Panc1 (cell line): ENCODE data around the gene RNF212. TPM values are rescaled to one million over a fixed set of nuclear protein-coding genes. Genes with fewer than 3 reads are reported as not detected.

Experiments
- ATAC-seq: fragments of 200-7000 bp; cut with Tn5 transposase; 2 replicates; pipeline ENCODE4 v1.9.1; 2020; ENCODE audit warnings: mild to moderate bottlenecking, moderate library complexity
- BruUV-seq: library from RNA; stranded (reverse); fragments of 400-500 nt; replicated peaks from 2 replicates; lab custom pipeline; 2021; lab: Mats Ljungman, UMichigan
- CTCF ChIA-PET: fragments of 300-600 bp; sonication (Branson Sonifier 250); formaldehyde crosslinking; loops from one replicate; lab custom pipeline; 2022; ENCODE audit warnings: antibody characterized with exemption; lab: Charles Lee
- POLR2A ChIA-PET: fragments of 300-600 bp; sonication (Branson Sonifier 250); formaldehyde crosslinking; loops from one replicate; lab custom pipeline; 2022; ENCODE audit warnings: antibody characterized with exemption; lab: Charles Lee
- DNase-seq: peaks from one replicate; pipeline ENCODE4 v3.0.0-alpha.2; 2010; ENCODE audit warnings: low read depth, low spot score
- H3K27ac ChIP-seq: 2 replicates; pipeline ENCODE4 v1.5.1; 2011; ENCODE audit warnings: mild to moderate bottlenecking, low read length, inconsistent platforms
- H3K27me3 ChIP-seq: fragments of 200-500 bp; sonication (Bioruptor generic); 2 replicates; pipeline ENCODE4 v1.6.0; 2014; ENCODE audit warnings: low read length, inconsistent platforms; ENCODE audit not compliant: control insufficient read depth, insufficient read depth
- H3K36me3 ChIP-seq: fragments of 200-500 bp; sonication (Bioruptor generic); 2 replicates; pipeline ENCODE4 v1.5.1; 2014; ENCODE audit warnings: inconsistent platforms, mild to moderate bottlenecking, low read length, moderate library complexity; ENCODE audit not compliant: control insufficient read depth, insufficient read depth
- H3K4me1 ChIP-seq: 2 replicates; pipeline ENCODE4 v1.5.1; 2011; ENCODE audit warnings: inconsistent platforms, mild to moderate bottlenecking, low read length, moderate library complexity; ENCODE audit not compliant: control insufficient read depth, insufficient read depth
- H3K4me3 ChIP-seq, 2 experiments: 2 replicates each; pipeline ENCODE4 v1.5.1; 2011 to 2012; ENCODE audit warnings: low read depth in 2 of 2, low read length in 2 of 2, mild to moderate bottlenecking in 2 of 2, inconsistent platforms in 1 of 2, moderate library complexity in 1 of 2
- H3K9me3 ChIP-seq: fragments of 200-500 bp; sonication (Bioruptor generic); 2 replicates; pipeline ENCODE4 v1.5.1; 2014; ENCODE audit warnings: low read depth, mild to moderate bottlenecking, inconsistent platforms, low read length, moderate library complexity; ENCODE audit not compliant: control insufficient read depth, insufficient read depth
- CTCF ChIP-seq: fragments of 450-650 bp; IDR thresholded peaks from 2 replicates; pipeline ENCODE4 v1.5.1; 2017; ENCODE audit warnings: mild to moderate bottlenecking
- POLR2AphosphoS5 ChIP-seq: IDR thresholded peaks from 2 replicates; pipeline ENCODE4 v1.6.1; 2012; ENCODE audit warnings: mild to moderate bottlenecking, low read depth, low read length, moderate library complexity
- REST ChIP-seq, 2 experiments: IDR thresholded peaks; 2 replicates each; pipeline ENCODE4 v1.6.1; 2011 to 2012; ENCODE audit warnings: low read depth in 2 of 2, control low read depth in 1 of 2, low read length in 1 of 2, mild to moderate bottlenecking in 1 of 2, moderate library complexity in 1 of 2; ENCODE audit not compliant: insufficient read depth in 1 of 2
- SIN3A ChIP-seq: IDR thresholded peaks from 2 replicates; pipeline ENCODE4 v1.6.1; 2012; ENCODE audit warnings: low read depth, mild to moderate bottlenecking, low read length, moderate library complexity, borderline replicate concordance; ENCODE audit not compliant: insufficient read depth
- TCF7L2 ChIP-seq: IDR thresholded peaks from 2 replicates; pipeline ENCODE4 v1.6.1; 2011; ENCODE audit warnings: mild to moderate bottlenecking, low read depth, low read length, inconsistent platforms
- in situ Hi-C: cut with HindIII; loops from 2 replicates; pipeline ENCODE4 v1.10.0; 2016; ENCODE audit warnings: low sequenced_read_pairs, low pct_unique_long_range_greater_than_20kb
- intact Hi-C: fragments of 100-400 bp; cut with micrococcal nuclease; formaldehyde crosslinking; loops from one replicate; pipeline ENCODE4 v1.10.0; 2022; ENCODE audit not compliant: unreplicated experiment
- total RNA-seq: library from RNA; stranded (reverse); gene quantifications from one replicate; pipeline ENCODE4 v1.2.1, GENCODE V29; 2021; ENCODE audit not compliant: unreplicated experiment

RNF212 gene
- total RNA-seq, 1 experiment from 2014 or later = not detected

GRCh38 chr4:1061760-1062159 lies 51.6 kb downstream of the RNF212 start:
- H3K27me3 ChIP-seq = no peaks in the 10 kb centered on the region
- intact Hi-C loops (no loop called here), in situ Hi-C loops (no loop called here)
- ATAC-seq = no peak
- no peaks in the 10 kb centered on the region for H3K9me3 ChIP-seq
- ChIA-PET POLR2A (no interaction called here), CTCF (no interaction called here)
- BruUV-seq = no TSS peak
- no peak overlapping the region for H3K4me3 ChIP-seq
- DNase-seq = no peak
- TF ChIP-seq SIN3A (no peak), POLR2AphosphoS5 (no peak), REST (IDR thresholded peaks at IDR 0.05; ENCODE audit: insufficient read depth in 1 of 2, low read depth in 2 of 2, low read length in 1 of 2) (no peak), CTCF (no peak), TCF7L2 (no peak)
- H3K36me3 ChIP-seq = no peaks in the 10 kb centered on the region
- H3K27ac ChIP-seq = no peak overlapping the region
- no peaks in the 10 kb centered on the region for H3K4me1 ChIP-seq

GRCh38 chr4:1061056-1061700 lies 52.2 kb downstream of the RNF212 start:
- no peak overlapping the region for H3K27ac ChIP-seq
- no peaks in the 10 kb centered on the region for H3K4me1 ChIP-seq
- no peaks in the 10 kb centered on the region for H3K36me3 ChIP-seq
- BruUV-seq = no TSS peak
- in situ Hi-C loops = no loop called here
- CTCF ChIA-PET = no interaction called here
- TF ChIP-seq TCF7L2 = no peak
- no peak for TF ChIP-seq REST (IDR thresholded peaks at IDR 0.05; ENCODE audit: insufficient read depth in 1 of 2, low read depth in 2 of 2, low read length in 1 of 2)
- TF ChIP-seq CTCF = no peak
- no peak for TF ChIP-seq POLR2AphosphoS5
- TF ChIP-seq SIN3A = no peak
- no peak overlapping the region for H3K4me3 ChIP-seq
- H3K27me3 ChIP-seq = no peaks in the 10 kb centered on the region
- ATAC-seq (no peak), DNase-seq (no peak)
- H3K9me3 ChIP-seq = no peaks in the 10 kb centered on the region
- intact Hi-C loops = no loop called here
- POLR2A ChIA-PET = no interaction called here
